ENCODE results near the gene SLC35A5. TPM values are rescaled to one million over a fixed set of nuclear protein-coding genes. Genes with fewer than 3 reads are reported as not detected.
"Not testable (repeated sequence)": the region's sequence is repeated elsewhere in the genome, so short reads cannot be mapped to it uniquely, and the experiment has no call there.

Gene SLC35A5
- polyA plus RNA-seq (ENCODE audit: insufficient read length in 4 of 4), result 10 to 100 TPM; 59.3 to 74.5 (median 67.5) TPM

GRCh38 chr3:112561734-112562529 lies at the start of gene SLC35A5, which contains the start of gene ATG3:
TSS of gene SLC35A5 (plus strand) at chr3:112562045. CDS start at chr3:112563404, 1,359 bp downstream.
TSS of gene ATG3 (minus strand) at chr3:112561962. CDS start at chr3:112561528, 434 bp downstream.
- DNase-seq (ENCODE audit: low read depth in 4 of 4, low spot score in 2 of 4), result peak; percentile 96 to 100 (median 98)

- no peak for DNase-seq (ENCODE audit: low read depth in 4 of 4, low spot score in 2 of 4)
Observed at GRCh38 chr3:112512320-112512719, 49.5 kb upstream of the SLC35A5 start.

GRCh38 chr3:112514527-112515128 lies 47.2 kb upstream of the SLC35A5 start:
- DNase-seq (ENCODE audit: low read depth in 4 of 4, low spot score in 2 of 4), result no peak

- DNase-seq (ENCODE audit: low read depth in 4 of 4, low spot score in 2 of 4), result not testable (repeated sequence)
Observed at GRCh38 chr3:112518970-112519369, 42.9 kb upstream of the SLC35A5 start.

GRCh38 chr3:112519424-112520001 lies 42.3 kb upstream of the SLC35A5 start:
- peak; percentile 13 to 55 (median 22) for DNase-seq (ENCODE audit: low read depth in 4 of 4, low spot score in 2 of 4)

- DNase-seq (ENCODE audit: low read depth in 4 of 4, low spot score in 2 of 4), result not testable (repeated sequence)
Observed at GRCh38 chr3:112524127-112524526, 37.7 kb upstream of the SLC35A5 start.

- no peak for DNase-seq (ENCODE audit: low read depth in 4 of 4, low spot score in 2 of 4)
Observed at GRCh38 chr3:112530573-112530972, 31.3 kb upstream of the SLC35A5 start.

GRCh38 chr3:112531358-112531781 lies 30.5 kb upstream of the SLC35A5 start:
- no peak for DNase-seq (ENCODE audit: low read depth in 4 of 4, low spot score in 2 of 4)

- no peak for DNase-seq (ENCODE audit: low read depth in 4 of 4, low spot score in 2 of 4)
Observed at GRCh38 chr3:112539825-112540650, 21.8 kb upstream of the SLC35A5 start.

- DNase-seq (ENCODE audit: low read depth in 4 of 4, low spot score in 2 of 4), result no peak
Observed at GRCh38 chr3:112546216-112546759, 15.6 kb upstream of the SLC35A5 start.

- DNase-seq (ENCODE audit: low read depth in 4 of 4, low spot score in 2 of 4), result no peak
Observed at GRCh38 chr3:112550859-112551258, 11.0 kb upstream of the SLC35A5 start.

GRCh38 chr3:112555535-112556170 lies 6.2 kb upstream of the SLC35A5 start:
- DNase-seq (ENCODE audit: low read depth in 4 of 4, low spot score in 2 of 4), result no peak

- no peak for DNase-seq (ENCODE audit: low read depth in 4 of 4, low spot score in 2 of 4)
Observed at GRCh38 chr3:112557976-112558375, 3.9 kb upstream of the SLC35A5 start.

GRCh38 chr3:112560307-112560706 lies 1.5 kb upstream of the SLC35A5 start:
- peak in 1 of 4 donors; percentile 11 for DNase-seq (ENCODE audit: low read depth in 4 of 4, low spot score in 2 of 4)

GRCh38 chr3:112560721-112561483 lies 943 bp upstream of the SLC35A5 start:
- peak; percentile 63 to 81 (median 75) for DNase-seq (ENCODE audit: low read depth in 4 of 4, low spot score in 2 of 4)

GRCh38 chr3:112561484-112561733 lies 436 bp upstream of the SLC35A5 start:
- DNase-seq (ENCODE audit: low read depth in 4 of 4, low spot score in 2 of 4), result peak in 1 of 4 donors; percentile 57

- DNase-seq (ENCODE audit: low read depth in 4 of 4, low spot score in 2 of 4), result not testable (repeated sequence)
Observed at GRCh38 chr3:112564247-112564939, 2.5 kb downstream of the SLC35A5 start.

GRCh38 chr3:112564940-112565305 lies 3.1 kb downstream of the SLC35A5 start:
- no peak for DNase-seq (ENCODE audit: low read depth in 4 of 4, low spot score in 2 of 4)

GRCh38 chr3:112568642-112569041 lies 6.8 kb downstream of the SLC35A5 start:
- DNase-seq (ENCODE audit: low read depth in 4 of 4, low spot score in 2 of 4), result no peak
